ENCODE results near the gene BRK1.

GRCh38 chr3:10099041-10099440 lies 16.4 kb upstream of the BRK1 start:
- no peak for TF ChIP-seq SP1 (IDR thresholded peaks at IDR 0.05)
- no peak for TF ChIP-seq CTCF (IDR thresholded peaks at IDR 0.05; ENCODE audit: low read depth, low read length, missing input control)
- TF ChIP-seq TAF1 (conservative IDR thresholded peaks at IDR 0.05), result no peak
- no peak for TF ChIP-seq RXRA (IDR thresholded peaks at IDR 0.05)
- TF ChIP-seq ATF3 (IDR thresholded peaks at IDR 0.05), result no peak
- no peak for TF ChIP-seq REST (IDR thresholded peaks at IDR 0.05)

Measured in liver (tissue), 3 donors.